Lower leg skin (tissue), 4 donors: ENCODE results near the gene SKAP1. TPM values are rescaled to one million over a fixed set of nuclear protein-coding genes. Genes with fewer than 3 reads are reported as not detected.

ENCODE experiments used
- DNase-seq, 2 donors: peaks; one replicate each; pipeline ENCODE4 v3.0.0-alpha.2; 2019; ENCODE audit warnings: low spot score in 2 of 2
- H3K4me3 ChIP-seq: fragments of 200-600 bp; sonication (generic); 2 replicates; pipeline ENCODE4 v1.5.1; 2017; ENCODE audit warnings: mild to moderate bottlenecking, low read depth; ENCODE audit not compliant: poor library complexity, severe bottlenecking
- CTCF ChIP-seq, 3 donors: fragments of 450-650 bp; IDR thresholded peaks; one replicate each; pipeline ENCODE4 v1.5.1; 2016; ENCODE audit warnings: antibody characterized with exemption in 3 of 3, mild to moderate bottlenecking in 3 of 3, moderate library complexity in 2 of 3
- POLR2A ChIP-seq, 2 donors: fragments of 450-650 bp; IDR thresholded peaks; one replicate each; pipeline ENCODE4 v1.6.1; 2016 to 2017; ENCODE audit warnings: antibody characterized with exemption in 2 of 2, mild to moderate bottlenecking in 1 of 2, moderate library complexity in 1 of 2
- WGBS, 2 donors: methylation state at CpG; one replicate each; pipeline ENCODE4 v1.1.5; 2018; 5-methylcytosine and 5-hydroxymethylcytosine counted together
- intact Hi-C: fragments of 100-400 bp; cut with DNase I; formaldehyde crosslinking; loops from one replicate; pipeline ENCODE4 v1.15.0; 2023; ENCODE audit warnings: low total_unique reads
- total RNA-seq, 4 donors: library from RNA; depleted of rRNA; stranded (reverse); fragments of >200 nt; gene quantifications; one replicate each; pipeline ENCODE4 v1.1.0, GENCODE V29; 2016

The SKAP1 gene
- total RNA-seq, 4 donors from 2014 or later: 0.99 to 1.2 TPM; not detected in 2

- TF ChIP-seq CTCF (IDR thresholded peaks at IDR 0.05): no peak
- TF ChIP-seq POLR2A (IDR thresholded peaks at IDR 0.05): no peak
- WGBS, 2 donors: 67 to 77% methylated on average over 4 of the region's 4 CpGs
- intact Hi-C loops: no loop called here
- DNase-seq: no peak
- no peak overlapping the region for H3K4me3 ChIP-seq
Measured at GRCh38 chr17:48149787-48150463, 280.1 kb downstream of the SKAP1 start.

GRCh38 chr17:48148854-48149786 is 280.9 kb downstream of the SKAP1 start:
- TF ChIP-seq CTCF (IDR thresholded peaks at IDR 0.05) (no peak), POLR2A (IDR thresholded peaks at IDR 0.05) (no peak)
- intact Hi-C loops: no loop called here

GRCh38 chr17:48148029-48148770 is 281.8 kb downstream of the SKAP1 start:
- intact Hi-C loops: no loop called here
- 51 to 62% methylated on average over 14 of the region's 14 CpGs for WGBS, 2 donors
- DNase-seq: no peak

More at GRCh38 chr17:48148854-48149786, 280.9 kb downstream of the SKAP1 start:
- WGBS, 2 donors: 41% methylated on average over 16 of the region's 16 CpGs
- no peak overlapping the region for H3K4me3 ChIP-seq
- no peak for DNase-seq

GRCh38 chr17:48144976-48145798 is 284.8 kb downstream of the SKAP1 start:
- intact Hi-C loops: no loop called here
- TF ChIP-seq CTCF (IDR thresholded peaks at IDR 0.05) (no peak), POLR2A (IDR thresholded peaks at IDR 0.05) (no peak)
- no peak overlapping the region for H3K4me3 ChIP-seq
- 96 to 97% methylated on average over 3 of the region's 3 CpGs for WGBS, 2 donors
- no peak for DNase-seq

More at GRCh38 chr17:48148029-48148770, 281.8 kb downstream of the SKAP1 start:
- TF ChIP-seq CTCF (IDR thresholded peaks at IDR 0.05) (no peak), POLR2A (IDR thresholded peaks at IDR 0.05) (no peak)
- H3K4me3 ChIP-seq: no peak overlapping the region

- TF ChIP-seq POLR2A (IDR thresholded peaks at IDR 0.05) (no peak), CTCF (IDR thresholded peaks at IDR 0.05) (no peak)
- no peak overlapping the region for H3K4me3 ChIP-seq
- no peak for DNase-seq
- WGBS, 2 donors: 53 to 54% methylated on average over 8 of the region's 8 CpGs
- intact Hi-C loops: no loop called here
Measured at GRCh38 chr17:48144231-48144630, 285.8 kb downstream of the SKAP1 start.
